ENCODE results near the gene PTPRN2.

Gene PTPRN2

DNA sequence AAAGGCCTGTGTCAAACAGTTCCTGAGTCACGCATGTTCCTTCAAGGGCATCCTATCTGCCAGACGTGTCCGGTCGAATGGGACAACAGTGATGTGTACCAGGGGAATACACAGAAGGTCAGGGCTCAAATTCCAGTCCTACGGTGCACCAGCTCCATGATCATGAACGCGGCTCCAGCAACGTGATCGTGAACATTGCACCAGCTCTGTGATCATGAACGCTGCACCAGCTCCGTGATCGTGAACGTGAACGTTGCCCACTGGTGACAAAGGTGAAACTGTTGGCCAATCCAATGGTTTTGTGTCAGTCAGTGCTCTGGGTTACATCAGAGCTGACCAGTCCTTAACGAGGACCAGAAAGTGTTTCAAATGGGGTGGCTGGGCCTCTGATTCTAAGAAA is 4.3 kb upstream of the PTPRN2 start:
- H3K36me3 ChIP-seq (ENCODE audit: insufficient read depth, low read length): no peaks in the 10 kb centered on the region
- H3K4me1 ChIP-seq (ENCODE audit: insufficient read depth, low read length): no peaks in the 10 kb centered on the region
- no peaks in the 10 kb centered on the region for H3K9me3 ChIP-seq (ENCODE audit: control insufficient read depth, insufficient read depth, low read length)
- H3K9ac ChIP-seq (ENCODE audit: low read depth, low read length): no peak overlapping the region

DNA sequence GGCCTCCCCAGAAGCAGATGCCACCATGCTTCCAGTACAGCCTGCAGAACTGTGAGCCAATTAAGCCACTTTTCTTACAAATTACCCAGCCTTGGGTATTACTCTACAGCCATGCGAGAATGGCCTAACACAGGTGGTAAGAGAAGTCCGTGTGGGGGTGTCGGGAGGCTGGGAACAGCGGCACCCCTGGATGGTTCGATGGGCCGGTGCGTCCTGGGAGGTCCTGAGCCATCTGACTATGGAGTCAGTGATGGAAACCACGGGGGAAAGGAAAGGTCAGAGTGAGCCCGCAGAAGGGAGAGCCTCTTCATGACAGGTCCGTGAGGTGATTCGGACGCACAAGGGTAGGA is 2.5 kb upstream of the PTPRN2 start:
- Histone ChIP-seq H3K9ac (ENCODE audit: low read depth, low read length) (no peak overlapping the region), H3K36me3 (ENCODE audit: insufficient read depth, low read length) (no peaks in the 10 kb centered on the region), H3K4me1 (ENCODE audit: insufficient read depth, low read length) (no peaks in the 10 kb centered on the region), H3K9me3 (ENCODE audit: control insufficient read depth, insufficient read depth, low read length) (no peaks in the 10 kb centered on the region)

DNA sequence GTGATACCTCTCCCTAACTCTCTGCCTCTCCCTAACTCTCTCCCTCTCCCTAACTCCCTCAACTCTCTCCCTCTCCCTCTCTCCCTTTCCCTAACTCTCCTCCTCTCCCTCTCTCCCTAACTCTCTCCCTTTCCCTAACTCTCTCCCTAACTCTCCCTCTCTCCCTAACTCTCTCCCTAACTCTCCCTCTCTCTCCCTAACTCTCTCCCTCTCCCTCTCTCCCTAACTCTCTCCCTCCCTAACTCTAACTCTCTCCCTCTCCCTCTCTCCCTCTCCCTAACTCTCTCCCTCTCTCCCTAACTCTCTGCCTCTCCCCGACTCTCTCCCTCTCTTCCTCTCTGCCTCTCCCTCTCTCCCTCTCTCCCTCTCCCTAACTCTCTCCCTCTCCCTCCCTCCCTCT is 2.0 kb upstream of the PTPRN2 start:
- Histone ChIP-seq H3K9ac (ENCODE audit: low read depth, low read length) (no peak overlapping the region), H3K36me3 (ENCODE audit: insufficient read depth, low read length) (no peaks in the 10 kb centered on the region), H3K9me3 (ENCODE audit: control insufficient read depth, insufficient read depth, low read length) (no peaks in the 10 kb centered on the region), H3K4me1 (ENCODE audit: insufficient read depth, low read length) (no peaks in the 10 kb centered on the region)

GRCh38 chr7:158588878-158589442 is 1.3 kb upstream of the PTPRN2 start:
- no peaks in the 10 kb centered on the region for H3K9me3 ChIP-seq (ENCODE audit: control insufficient read depth, insufficient read depth, low read length)
- no peaks in the 10 kb centered on the region for H3K4me1 ChIP-seq (ENCODE audit: insufficient read depth, low read length)
- H3K9ac ChIP-seq (ENCODE audit: low read depth, low read length): no peak overlapping the region
- H3K36me3 ChIP-seq (ENCODE audit: insufficient read depth, low read length): no peaks in the 10 kb centered on the region

DNA sequence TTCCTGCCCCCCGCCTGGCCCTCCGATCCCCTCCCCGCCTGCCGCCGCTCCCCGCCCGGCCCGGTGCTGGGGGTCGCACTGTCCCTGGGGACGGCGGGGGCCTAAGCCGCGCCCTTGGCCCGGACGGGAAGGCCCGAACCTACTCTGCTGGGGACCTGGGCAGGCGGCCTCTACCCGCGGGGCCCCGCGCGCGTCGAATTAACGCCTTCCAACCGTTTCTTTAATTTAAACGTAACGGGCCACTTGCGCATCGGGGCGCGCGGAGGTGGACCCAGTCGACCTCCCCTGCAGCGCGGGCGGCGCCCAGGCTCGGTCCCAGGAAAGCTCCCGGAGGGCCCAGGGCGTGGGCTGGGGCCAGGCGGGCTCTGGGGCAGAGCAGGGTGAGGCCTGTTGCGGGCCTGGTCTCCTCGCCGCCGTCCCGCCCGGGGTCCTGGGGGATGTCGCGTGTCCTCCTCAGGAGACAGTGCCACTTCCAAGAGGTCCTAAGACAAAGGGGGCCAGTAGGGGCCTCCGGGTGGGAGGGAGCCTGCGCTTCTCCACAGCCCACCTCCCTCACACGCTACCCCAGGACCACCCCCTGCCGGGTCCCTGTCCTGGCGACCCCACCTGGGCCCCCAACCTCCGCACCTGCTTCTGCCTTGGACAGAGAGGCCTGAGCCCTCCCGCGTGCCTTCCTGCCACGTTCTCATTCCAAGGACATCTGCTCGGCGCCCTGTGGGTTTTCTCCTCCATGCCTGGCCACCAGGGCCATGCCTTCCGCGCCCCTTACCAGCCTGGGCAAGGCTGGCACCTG is 658 bp upstream of the PTPRN2 start:
- peak overlapping the region; percentile 28; the same call in 1 of the 2 replicates for H3K9ac ChIP-seq (ENCODE audit: low read depth, low read length)
- no peaks in the 10 kb centered on the region for H3K9me3 ChIP-seq (ENCODE audit: control insufficient read depth, insufficient read depth, low read length)
- H3K4me1 ChIP-seq (ENCODE audit: insufficient read depth, low read length): no peaks in the 10 kb centered on the region
- H3K36me3 ChIP-seq (ENCODE audit: insufficient read depth, low read length): no peaks in the 10 kb centered on the region

DNA sequence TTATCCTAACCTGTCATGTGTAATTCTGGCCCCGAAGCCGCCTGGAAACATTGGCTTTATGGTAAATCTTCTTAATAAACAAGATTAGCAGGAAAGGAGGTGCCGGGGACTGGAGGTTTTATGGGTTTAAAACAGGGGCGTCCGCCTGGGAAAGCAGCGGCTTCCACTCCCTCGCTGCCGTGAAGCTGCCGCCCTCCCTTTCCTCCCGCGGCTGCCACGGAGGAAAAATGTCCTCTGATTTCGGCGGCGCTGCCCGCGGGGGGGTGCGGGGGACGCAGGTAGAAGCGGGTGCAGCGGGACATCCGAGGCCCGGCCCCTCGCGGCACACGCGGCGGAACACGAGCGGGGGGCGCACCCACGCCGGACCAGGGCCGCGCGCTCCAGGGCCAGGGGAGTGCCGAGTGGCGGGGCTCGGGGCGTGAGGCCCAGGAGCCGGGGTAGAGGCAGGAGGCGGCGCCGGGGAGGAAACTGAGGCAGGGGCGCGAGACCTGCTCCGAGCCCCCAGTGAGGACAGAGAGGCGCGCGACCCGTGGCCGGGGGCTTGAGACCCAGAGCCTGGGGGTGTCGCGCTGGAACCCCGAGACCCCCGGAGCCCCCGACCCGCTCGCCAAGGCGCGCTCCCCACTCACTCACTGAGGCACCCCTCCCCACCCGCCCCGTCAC is 993 bp downstream of the PTPRN2 start:
- Histone ChIP-seq H3K9me3 (ENCODE audit: control insufficient read depth, insufficient read depth, low read length) (no peaks in the 10 kb centered on the region; the same call in 1 of the 2 replicates), H3K4me1 (ENCODE audit: insufficient read depth, low read length) (no peaks in the 10 kb centered on the region), H3K9ac (ENCODE audit: low read depth, low read length) (peak overlapping the region; percentile 11; the same call in 1 of the 2 replicates), H3K36me3 (ENCODE audit: insufficient read depth, low read length) (no peaks in the 10 kb centered on the region)

DNA sequence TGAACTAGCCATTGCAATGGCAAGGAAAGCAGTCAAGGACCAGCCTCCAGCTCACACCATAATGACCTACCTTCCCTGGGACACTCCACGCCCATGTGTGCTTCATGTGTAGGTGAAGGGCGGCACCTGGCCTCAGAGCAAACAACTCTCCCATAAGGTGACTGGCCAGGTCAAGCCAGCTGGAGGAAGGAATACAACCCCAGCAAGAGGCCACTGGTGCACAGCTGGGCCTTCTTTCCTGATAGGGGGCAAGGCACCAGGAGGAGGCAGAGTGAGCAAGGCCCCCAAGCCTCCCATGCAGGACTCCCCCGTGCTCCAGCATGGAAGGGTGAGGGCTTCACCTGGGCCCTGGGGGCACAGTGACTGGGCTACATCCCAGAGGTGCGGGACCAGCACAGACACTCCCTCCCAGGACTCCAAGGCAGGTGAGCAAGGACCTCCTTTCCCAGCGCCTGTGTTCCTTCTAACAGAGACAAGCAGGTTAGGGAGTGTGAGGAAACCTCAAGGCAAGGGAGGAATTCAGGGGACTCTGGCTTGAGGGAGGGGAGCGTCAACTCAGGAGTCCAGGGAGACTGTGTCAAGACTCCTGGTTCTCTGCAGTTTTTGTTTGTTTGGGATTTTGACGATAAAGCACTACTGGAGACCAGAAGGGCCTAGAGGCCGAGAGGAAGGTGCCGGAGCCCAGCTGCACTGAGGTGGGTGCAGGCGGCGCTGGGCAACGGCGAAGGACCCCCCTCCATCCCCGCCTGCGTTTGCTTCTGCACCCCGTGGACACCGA is 1.7 kb downstream of the PTPRN2 start:
- no peaks in the 10 kb centered on the region; the same call in 1 of the 2 replicates for H3K9me3 ChIP-seq (ENCODE audit: control insufficient read depth, insufficient read depth, low read length)
- peak overlapping the region; percentile 11; the same call in 1 of the 2 replicates for H3K9ac ChIP-seq (ENCODE audit: low read depth, low read length)
- no peaks in the 10 kb centered on the region for H3K36me3 ChIP-seq (ENCODE audit: insufficient read depth, low read length)
- no peaks in the 10 kb centered on the region for H3K4me1 ChIP-seq (ENCODE audit: insufficient read depth, low read length)

DNA sequence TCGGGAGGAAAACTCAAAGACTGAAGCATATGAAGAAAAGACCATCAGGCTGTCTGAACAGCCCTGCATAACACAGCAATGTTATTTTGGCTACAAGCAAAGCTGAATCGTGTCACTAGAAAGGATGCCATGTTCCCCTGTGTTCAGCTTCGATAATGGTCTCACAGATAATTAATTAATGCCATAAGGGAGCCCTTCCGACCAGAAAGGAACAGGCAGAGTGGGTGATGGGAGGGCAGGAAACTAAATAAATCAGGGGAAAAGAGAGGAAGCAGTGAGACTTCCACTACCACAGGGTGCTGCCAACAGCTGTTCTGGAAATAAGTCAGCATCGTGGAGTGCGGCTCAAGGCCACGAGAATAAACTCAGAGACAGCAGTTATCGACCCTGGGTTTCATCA is 3.2 kb downstream of the PTPRN2 start:
- Histone ChIP-seq H3K36me3 (ENCODE audit: insufficient read depth, low read length) (no peaks in the 10 kb centered on the region), H3K9me3 (ENCODE audit: control insufficient read depth, insufficient read depth, low read length) (no peaks in the 10 kb centered on the region; the same call in 1 of the 2 replicates), H3K4me1 (ENCODE audit: insufficient read depth, low read length) (no peaks in the 10 kb centered on the region), H3K9ac (ENCODE audit: low read depth, low read length) (no peak overlapping the region)

DNA sequence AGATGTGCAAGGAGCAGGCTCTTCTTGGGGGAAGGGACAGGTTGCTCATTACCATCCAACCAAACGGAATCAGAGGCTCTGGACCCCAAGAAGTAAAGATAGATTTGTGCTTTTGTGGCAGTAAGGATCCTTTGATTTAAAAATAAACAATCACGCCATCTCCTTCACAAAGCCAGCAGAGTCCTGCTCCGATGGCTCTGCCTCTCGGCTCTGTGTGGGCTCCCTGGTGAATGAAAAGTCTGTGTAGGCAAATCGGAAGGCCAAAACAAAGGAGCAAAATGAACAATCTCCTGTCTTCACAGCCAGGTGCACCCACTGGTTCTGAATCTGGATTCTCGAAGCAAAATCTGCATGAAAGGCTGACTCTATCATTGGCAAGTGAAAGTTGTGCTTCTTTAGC is 3.8 kb downstream of the PTPRN2 start:
- no peaks in the 10 kb centered on the region; the same call in 1 of the 2 replicates for H3K9me3 ChIP-seq (ENCODE audit: control insufficient read depth, insufficient read depth, low read length)
- no peak overlapping the region for H3K9ac ChIP-seq (ENCODE audit: low read depth, low read length)
- H3K4me1 ChIP-seq (ENCODE audit: insufficient read depth, low read length): no peaks in the 10 kb centered on the region
- H3K36me3 ChIP-seq (ENCODE audit: insufficient read depth, low read length): no peaks in the 10 kb centered on the region

DNA sequence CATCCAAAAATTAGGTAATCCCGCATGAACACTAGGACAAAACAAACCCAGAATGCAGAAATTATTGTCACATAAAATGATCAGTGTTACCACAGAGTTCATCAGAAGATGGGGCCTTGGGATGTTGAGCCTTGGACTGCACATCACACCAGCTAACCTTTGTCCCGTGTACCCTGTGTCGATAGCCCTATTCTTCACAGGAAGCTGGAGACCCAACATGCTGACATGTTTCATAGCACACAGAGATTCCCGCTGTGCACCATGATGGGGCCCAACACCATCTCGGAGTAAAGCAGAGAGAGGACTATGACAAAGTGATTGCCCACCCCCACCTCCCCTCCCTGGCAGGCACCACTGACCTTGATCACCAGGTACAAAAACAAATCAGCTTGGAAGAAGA is 4.5 kb downstream of the PTPRN2 start:
- Histone ChIP-seq H3K4me1 (ENCODE audit: insufficient read depth, low read length) (no peaks in the 10 kb centered on the region), H3K36me3 (ENCODE audit: insufficient read depth, low read length) (no peaks in the 10 kb centered on the region), H3K9ac (ENCODE audit: low read depth, low read length) (no peak overlapping the region), H3K9me3 (ENCODE audit: control insufficient read depth, insufficient read depth, low read length) (no peaks in the 10 kb centered on the region; the same call in 1 of the 2 replicates)

DNA sequence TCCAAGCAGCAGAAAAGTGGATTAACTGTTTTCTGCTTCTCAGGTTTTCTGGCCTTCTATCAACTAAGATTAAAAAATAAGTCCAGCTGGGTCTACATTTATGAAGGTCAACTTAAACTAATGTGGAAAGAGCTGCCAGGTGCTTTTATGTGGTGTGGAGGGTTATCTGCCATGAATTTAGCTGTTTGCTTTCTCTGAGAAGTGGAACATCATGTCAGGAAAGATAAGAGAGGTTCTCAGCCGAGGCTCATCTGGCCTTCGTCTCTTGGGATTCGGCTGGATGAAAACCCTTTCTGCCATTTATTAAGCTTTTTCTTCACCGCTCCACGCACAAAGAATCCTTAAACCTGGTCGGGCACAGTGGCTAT is 5.5 kb downstream of the PTPRN2 start:
- Histone ChIP-seq H3K9ac (ENCODE audit: low read depth, low read length) (no peak overlapping the region), H3K4me1 (ENCODE audit: insufficient read depth, low read length) (no peaks in the 10 kb centered on the region), H3K36me3 (ENCODE audit: insufficient read depth, low read length) (no peaks in the 10 kb centered on the region), H3K9me3 (ENCODE audit: control insufficient read depth, insufficient read depth, low read length) (no peaks in the 10 kb centered on the region; the same call in 1 of the 2 replicates)

DNA sequence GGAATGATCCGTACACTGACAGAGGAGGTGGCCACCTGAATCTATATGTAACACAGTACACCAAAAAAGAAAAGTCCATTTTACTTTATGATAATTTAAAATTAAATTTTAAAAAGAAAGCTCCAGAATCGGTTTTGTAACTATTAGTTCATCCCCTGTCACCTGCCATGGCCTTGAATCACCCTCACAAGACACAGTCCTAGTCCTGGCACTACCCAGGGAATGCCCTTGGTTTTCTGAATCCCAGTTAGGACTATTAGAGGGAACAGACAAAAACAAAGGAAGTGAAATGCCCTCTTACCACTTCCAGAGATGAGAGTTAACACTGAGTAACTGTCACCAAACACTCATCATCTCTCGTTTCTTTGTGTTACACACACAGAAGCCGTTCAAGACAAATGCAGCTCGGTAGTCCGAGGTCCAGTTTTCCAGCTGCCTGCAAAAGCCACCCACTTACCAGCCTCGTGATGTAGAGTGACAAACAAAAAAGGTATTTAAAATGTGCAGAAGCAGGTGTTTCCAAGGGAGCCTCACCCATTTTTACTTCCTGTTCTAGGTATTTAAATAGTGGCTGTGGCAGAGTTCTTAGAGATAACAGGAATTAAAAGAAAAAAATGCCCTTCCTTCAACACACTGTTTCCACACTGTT is 6.1 kb downstream of the PTPRN2 start:
- H3K36me3 ChIP-seq (ENCODE audit: insufficient read depth, low read length): no peaks in the 10 kb centered on the region
- H3K9ac ChIP-seq (ENCODE audit: low read depth, low read length): no peak overlapping the region
- H3K9me3 ChIP-seq (ENCODE audit: control insufficient read depth, insufficient read depth, low read length): no peaks in the 10 kb centered on the region; the same call in 1 of the 2 replicates
- no peaks in the 10 kb centered on the region for H3K4me1 ChIP-seq (ENCODE audit: insufficient read depth, low read length)

DNA sequence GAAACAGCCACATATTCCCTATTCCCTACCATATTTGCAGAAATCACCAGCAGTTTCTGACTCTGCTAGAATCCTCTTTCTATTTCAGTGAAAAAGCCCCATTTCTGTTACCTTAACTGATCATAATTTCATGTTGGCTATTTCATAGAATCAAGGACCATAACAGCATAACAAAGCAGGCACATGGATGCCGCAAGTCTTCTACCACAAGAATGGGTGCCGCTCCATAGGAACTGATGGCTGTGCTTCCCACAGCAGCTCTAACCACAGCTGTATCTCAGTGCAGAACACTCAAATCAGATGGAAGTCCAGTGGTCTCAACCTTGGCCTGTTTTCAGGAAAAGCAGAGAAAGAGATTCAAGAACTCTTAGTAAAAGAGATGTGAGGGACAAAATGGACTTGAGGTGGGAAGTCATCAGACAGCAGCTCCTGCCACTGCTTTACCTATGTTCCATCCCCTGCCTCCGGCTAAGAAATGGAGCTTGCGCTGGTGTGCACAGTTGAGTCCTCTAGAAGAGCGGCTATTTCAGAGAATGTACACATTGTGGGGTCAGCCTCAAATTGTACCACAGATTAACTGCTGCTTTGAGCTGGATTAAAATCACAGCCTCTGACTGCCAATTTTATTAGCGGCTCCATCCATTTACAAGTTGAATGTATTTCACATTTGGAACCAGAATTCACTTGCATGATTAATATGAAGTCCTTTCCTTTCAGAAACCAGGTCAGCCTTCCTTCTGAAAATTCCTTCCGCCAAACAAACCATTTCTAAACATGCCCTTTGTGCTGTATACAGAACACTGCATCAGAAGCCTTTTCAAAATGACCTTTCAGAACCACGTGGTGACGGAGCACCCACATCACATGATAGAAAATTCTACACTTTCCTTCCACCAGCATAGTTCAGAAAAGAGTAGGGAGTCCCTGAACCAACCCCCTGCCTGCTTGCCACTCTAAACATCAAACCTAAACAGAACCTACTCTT is 7.7 kb downstream of the PTPRN2 start:
- H3K36me3 ChIP-seq (ENCODE audit: insufficient read depth, low read length): no peaks in the 10 kb centered on the region
- H3K4me1 ChIP-seq (ENCODE audit: insufficient read depth, low read length): no peaks in the 10 kb centered on the region
- no peaks in the 10 kb centered on the region; the same call in 1 of the 2 replicates for H3K9me3 ChIP-seq (ENCODE audit: control insufficient read depth, insufficient read depth, low read length)
- no peak overlapping the region for H3K9ac ChIP-seq (ENCODE audit: low read depth, low read length)

Measured in ES-I3 (cell line).